Trophoblast cell (in vitro differentiated cells and primary cell): Measurements from ENCODE around the gene ANKRD18A.

ENCODE experiments used
- DNase-seq, 2 donors: peaks; one replicate each; pipeline ENCODE4 v3.0.0-alpha.2; 2016
- H2AFZ ChIP-seq: 2 replicates; pipeline ENCODE4 v1.6.1; 2013; ENCODE audit warnings: low read length, moderate library complexity, mild to moderate bottlenecking; ENCODE audit not compliant: insufficient read depth, poor library complexity
- H2AK5ac ChIP-seq: 2 replicates; pipeline ENCODE4 v1.6.1; 2013; ENCODE audit warnings: mild to moderate bottlenecking, low read length
- H2BK120ac ChIP-seq: 2 replicates; pipeline ENCODE4 v1.6.1; 2013; ENCODE audit warnings: low read length, mild to moderate bottlenecking, moderate library complexity; ENCODE audit not compliant: insufficient read depth, poor library complexity
- H2BK12ac ChIP-seq: 2 replicates; pipeline ENCODE4 v1.6.1; 2013; ENCODE audit warnings: mild to moderate bottlenecking, low read length, moderate library complexity
- H2BK5ac ChIP-seq: 2 replicates; pipeline ENCODE4 v1.6.1; 2013; ENCODE audit warnings: low read length, low read depth, moderate library complexity, mild to moderate bottlenecking; ENCODE audit not compliant: poor library complexity
- H3K14ac ChIP-seq: 2 replicates; pipeline ENCODE4 v1.6.1; 2013; ENCODE audit warnings: mild to moderate bottlenecking, low read length
- H3K18ac ChIP-seq: 2 replicates; pipeline ENCODE4 v1.6.1; 2013; ENCODE audit warnings: mild to moderate bottlenecking, low read length
- H3K23ac ChIP-seq: 2 replicates; pipeline ENCODE4 v1.6.1; 2013; ENCODE audit warnings: low read length
- H3K27ac ChIP-seq: 2 replicates; pipeline ENCODE4 v1.5.1; 2013; ENCODE audit warnings: low read depth, mild to moderate bottlenecking, inconsistent platforms, low read length, moderate library complexity
- H3K27me3 ChIP-seq: 2 replicates; pipeline ENCODE4 v1.6.1; 2013; ENCODE audit warnings: inconsistent platforms, mild to moderate bottlenecking, low read length, moderate library complexity; ENCODE audit not compliant: insufficient read depth
- H3K36me3 ChIP-seq, 2 experiments: 1 replicate in 1 of 2; 2 replicates in 1 of 2; pipeline ENCODE4 v1.6.1; 2013; ENCODE audit warnings: low read length in 2 of 2, mild to moderate bottlenecking in 2 of 2, moderate library complexity in 1 of 2; ENCODE audit not compliant: insufficient read depth in 2 of 2, control insufficient read depth in 1 of 2
- H3K4ac ChIP-seq: 2 replicates; pipeline ENCODE4 v1.6.1; 2013; ENCODE audit warnings: low read depth, mild to moderate bottlenecking, low read length, moderate library complexity
- H3K4me1 ChIP-seq, 2 experiments: 1 replicate in 1 of 2; 2 replicates in 1 of 2; pipeline ENCODE4 v1.6.1; 2013; ENCODE audit warnings: low read length in 2 of 2, mild to moderate bottlenecking in 2 of 2, moderate library complexity in 1 of 2; ENCODE audit not compliant: insufficient read depth in 2 of 2, control insufficient read depth in 1 of 2
- H3K4me2 ChIP-seq: 2 replicates; pipeline ENCODE4 v1.6.1; 2013; ENCODE audit warnings: inconsistent platforms, mild to moderate bottlenecking, low read length, moderate library complexity
- H3K4me3 ChIP-seq: 2 replicates; pipeline ENCODE4 v1.5.1; 2013; ENCODE audit warnings: mild to moderate bottlenecking, low read depth, low read length, inconsistent platforms
- H3K79me1 ChIP-seq: one replicate; pipeline ENCODE4 v1.6.1; 2013; ENCODE audit warnings: low read length
- H3K79me2 ChIP-seq: 2 replicates; pipeline ENCODE4 v1.6.1; 2013; ENCODE audit warnings: low read length, mild to moderate bottlenecking; ENCODE audit not compliant: control insufficient read depth, insufficient read depth, poor library complexity
- H3K9ac ChIP-seq: 2 replicates; pipeline ENCODE4 v1.6.1; 2013; ENCODE audit warnings: mild to moderate bottlenecking, low read length
- H3K9me3 ChIP-seq: 2 replicates; pipeline ENCODE4 v1.6.1; 2013; ENCODE audit warnings: low read depth, mild to moderate bottlenecking, control low read depth, inconsistent platforms, low read length; ENCODE audit not compliant: insufficient read depth
- H4K12ac ChIP-seq: 2 replicates; pipeline ENCODE4 v1.6.1; 2013; ENCODE audit warnings: low read depth, mild to moderate bottlenecking, low read length, moderate library complexity
- H4K8ac ChIP-seq: 2 replicates; pipeline ENCODE4 v1.6.1; 2013; ENCODE audit warnings: low read depth, mild to moderate bottlenecking, low read length, moderate library complexity
- H4K91ac ChIP-seq: one replicate; pipeline ENCODE4 v1.6.1; 2013; ENCODE audit warnings: low read depth, mild to moderate bottlenecking, low read length, moderate library complexity
- WGBS: extraction: QIAGEN DNeasy Blood & Tissue Kit; methylation state at CpG from one replicate; pipeline ENCODE4 v1.1.7; 2013; ENCODE audit warnings: missing lambda C conversion rate; ENCODE audit not compliant: insufficient read length, insufficient coverage; ENCODE audit errors: extremely low coverage; 5-methylcytosine and 5-hydroxymethylcytosine counted together

The ANKRD18A gene

GRCh38 chr9:38642951-38643814 lies 22.8 kb upstream of the ANKRD18A start:
- no peak overlapping the region for H2BK5ac ChIP-seq
- no peaks in the 10 kb centered on the region for H3K79me1 ChIP-seq
- H3K18ac ChIP-seq, result no peak overlapping the region
- H3K9ac ChIP-seq, result no peak overlapping the region
- H3K4me2 ChIP-seq, result no peak overlapping the region
- no peak overlapping the region for H3K27ac ChIP-seq
- no peaks in the 10 kb centered on the region for H3K9me3 ChIP-seq
- no CpG with 5 or more reads among the region's 18 CpGs for WGBS
- no peak overlapping the region for H2AFZ ChIP-seq
- H2AK5ac ChIP-seq, result peak overlapping the region; percentile 13
- H3K36me3 ChIP-seq, result no peaks in the 10 kb centered on the region
- DNase-seq, result no peak
- no peak overlapping the region for H3K23ac ChIP-seq
- H4K91ac ChIP-seq, result peak overlapping the region; percentile 13
- H3K4me1 ChIP-seq, result peaks cover 0 to 3% of the 10 kb centered on the region in 2 experiments
- no peaks in the 10 kb centered on the region for H3K79me2 ChIP-seq
- no peak overlapping the region for H3K4me3 ChIP-seq
- peak overlapping the region; percentile 27 for H2BK12ac ChIP-seq
- no peak overlapping the region for H3K4ac ChIP-seq
- no peak overlapping the region for H4K8ac ChIP-seq
- no peak overlapping the region for H2BK120ac ChIP-seq
- no peak overlapping the region for H4K12ac ChIP-seq
- H3K27me3 ChIP-seq, result no peaks in the 10 kb centered on the region
- no peak overlapping the region for H3K14ac ChIP-seq

DNA sequence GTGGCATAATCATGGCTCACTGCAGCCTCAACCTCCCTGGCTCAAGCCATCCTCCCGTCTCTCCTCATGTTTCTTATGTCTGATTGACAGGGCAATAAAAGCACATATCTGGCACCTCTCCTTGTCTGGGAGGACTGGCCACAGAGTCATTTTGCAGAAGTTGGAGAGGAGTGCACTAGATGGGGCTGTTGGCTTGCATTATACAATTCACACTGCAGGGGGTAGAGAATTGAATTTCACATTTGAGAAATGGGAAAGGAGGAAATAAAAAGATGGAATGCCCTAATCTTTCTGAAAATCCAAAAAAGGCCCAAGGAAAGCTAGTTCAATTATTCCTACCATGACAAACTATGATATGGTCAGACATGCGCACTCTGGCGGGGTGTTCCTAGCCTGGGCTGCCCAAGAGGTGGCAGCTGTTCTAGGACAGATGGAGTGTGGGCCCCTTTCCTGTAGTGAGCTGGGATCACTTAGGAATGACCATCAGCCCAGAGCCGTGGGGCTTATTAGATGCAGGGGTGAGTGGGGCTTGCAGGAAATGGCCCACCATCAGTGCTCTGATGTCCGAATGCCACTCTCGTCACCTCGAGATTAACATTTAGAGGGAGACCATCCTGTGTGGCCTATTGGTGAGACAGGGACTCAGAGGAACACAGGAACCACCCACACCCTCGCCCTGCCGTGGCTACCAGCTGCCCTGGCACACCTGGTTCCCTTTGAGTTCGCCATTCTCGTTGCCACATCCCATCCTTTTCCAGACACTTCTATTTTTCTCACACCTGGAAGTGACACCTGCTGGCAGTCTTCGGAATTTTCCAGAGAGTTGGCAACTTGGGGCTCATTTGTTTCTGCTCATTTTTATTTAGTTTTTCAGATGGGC lies 21.8 kb upstream of the ANKRD18A start:
- Histone ChIP-seq H3K9me3 (no peaks in the 10 kb centered on the region), H3K4ac (no peak overlapping the region), H3K79me2 (no peaks in the 10 kb centered on the region), H2BK5ac (no peak overlapping the region), H2AK5ac (no peak overlapping the region), H2AFZ (no peak overlapping the region), H3K79me1 (no peaks in the 10 kb centered on the region), H2BK120ac (no peak overlapping the region), H4K8ac (no peak overlapping the region), H3K14ac (no peak overlapping the region), H3K27me3 (no peaks in the 10 kb centered on the region), H3K4me3 (no peak overlapping the region), H4K91ac (no peak overlapping the region), H4K12ac (no peak overlapping the region), H3K23ac (no peak overlapping the region), H3K27ac (no peak overlapping the region), H3K18ac (no peak overlapping the region), H3K36me3 (no peaks in the 10 kb centered on the region), H3K9ac (no peak overlapping the region), H3K4me2 (no peak overlapping the region), H2BK12ac (no peak overlapping the region), H3K4me1 (peaks cover 0 to 3% of the 10 kb centered on the region in 2 experiments)
- peak in 1 of 2 donors; percentile 67 for DNase-seq
- no CpG with 5 or more reads among the region's 12 CpGs for WGBS

GRCh38 chr9:38641142-38641541 lies 20.7 kb upstream of the ANKRD18A start:
- no CpG with 5 or more reads among the region's 9 CpGs for WGBS
- H3K4me1 ChIP-seq, result peaks cover 0 to 3% of the 10 kb centered on the region in 2 experiments
- H3K14ac ChIP-seq, result no peak overlapping the region
- H2BK120ac ChIP-seq, result no peak overlapping the region
- no peak overlapping the region for H2BK5ac ChIP-seq
- H2AK5ac ChIP-seq, result no peak overlapping the region
- no peak overlapping the region for H3K4me2 ChIP-seq
- H2BK12ac ChIP-seq, result no peak overlapping the region
- H2AFZ ChIP-seq, result no peak overlapping the region
- no peak overlapping the region for H3K4me3 ChIP-seq
- DNase-seq, result peak in 1 of 2 donors; percentile 18
- H4K91ac ChIP-seq, result no peak overlapping the region
- no peaks in the 10 kb centered on the region for H3K9me3 ChIP-seq
- no peaks in the 10 kb centered on the region for H3K36me3 ChIP-seq
- H3K79me1 ChIP-seq, result no peaks in the 10 kb centered on the region
- H3K27ac ChIP-seq, result no peak overlapping the region
- H3K18ac ChIP-seq, result no peak overlapping the region
- no peaks in the 10 kb centered on the region for H3K79me2 ChIP-seq
- H3K9ac ChIP-seq, result no peak overlapping the region
- no peak overlapping the region for H3K4ac ChIP-seq
- H3K27me3 ChIP-seq, result no peaks in the 10 kb centered on the region
- H3K23ac ChIP-seq, result no peak overlapping the region
- H4K8ac ChIP-seq, result no peak overlapping the region
- H4K12ac ChIP-seq, result no peak overlapping the region

DNA sequence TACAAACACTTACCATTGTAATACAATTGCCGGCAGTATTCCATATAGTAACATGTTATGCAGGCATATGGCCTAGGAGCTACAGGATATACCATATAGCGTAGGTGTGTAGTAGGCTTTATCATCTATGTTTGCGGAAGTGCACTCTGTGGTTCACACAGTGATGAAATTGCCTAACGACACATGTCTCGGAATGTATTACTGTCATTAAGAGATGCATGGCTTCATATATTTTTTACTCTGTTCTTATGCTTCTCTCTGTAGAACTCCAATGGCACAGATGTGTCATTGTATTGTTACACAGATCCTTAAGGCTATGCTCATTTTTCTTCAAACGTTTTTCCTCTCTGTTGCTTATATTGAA lies 19.2 kb upstream of the ANKRD18A start:
- DNase-seq, result peak; percentile 14 to 53
- Histone ChIP-seq H4K91ac (no peak overlapping the region), H2BK5ac (no peak overlapping the region), H2AFZ (no peak overlapping the region), H3K4me1 (peaks cover 0 to under 1% of the 10 kb centered on the region in 2 experiments), H3K4me2 (no peak overlapping the region), H3K79me2 (no peaks in the 10 kb centered on the region), H3K23ac (no peak overlapping the region), H4K8ac (no peak overlapping the region), H3K9me3 (no peaks in the 10 kb centered on the region), H4K12ac (no peak overlapping the region), H3K27ac (no peak overlapping the region), H2BK12ac (no peak overlapping the region), H2AK5ac (no peak overlapping the region), H3K4me3 (no peak overlapping the region), H3K4ac (no peak overlapping the region), H3K9ac (no peak overlapping the region), H3K18ac (no peak overlapping the region), H3K27me3 (no peaks in the 10 kb centered on the region), H3K79me1 (no peaks in the 10 kb centered on the region), H2BK120ac (no peak overlapping the region), H3K14ac (no peak overlapping the region), H3K36me3 (no peaks in the 10 kb centered on the region)
- no CpG with 5 or more reads among the region's 6 CpGs for WGBS
